ENCODE results near the gene DDX21.
"Not testable (repeated sequence)": the region's sequence is repeated elsewhere in the genome, so short reads cannot be mapped to it uniquely, and the experiment has no call there.

The DDX21 gene

DNA sequence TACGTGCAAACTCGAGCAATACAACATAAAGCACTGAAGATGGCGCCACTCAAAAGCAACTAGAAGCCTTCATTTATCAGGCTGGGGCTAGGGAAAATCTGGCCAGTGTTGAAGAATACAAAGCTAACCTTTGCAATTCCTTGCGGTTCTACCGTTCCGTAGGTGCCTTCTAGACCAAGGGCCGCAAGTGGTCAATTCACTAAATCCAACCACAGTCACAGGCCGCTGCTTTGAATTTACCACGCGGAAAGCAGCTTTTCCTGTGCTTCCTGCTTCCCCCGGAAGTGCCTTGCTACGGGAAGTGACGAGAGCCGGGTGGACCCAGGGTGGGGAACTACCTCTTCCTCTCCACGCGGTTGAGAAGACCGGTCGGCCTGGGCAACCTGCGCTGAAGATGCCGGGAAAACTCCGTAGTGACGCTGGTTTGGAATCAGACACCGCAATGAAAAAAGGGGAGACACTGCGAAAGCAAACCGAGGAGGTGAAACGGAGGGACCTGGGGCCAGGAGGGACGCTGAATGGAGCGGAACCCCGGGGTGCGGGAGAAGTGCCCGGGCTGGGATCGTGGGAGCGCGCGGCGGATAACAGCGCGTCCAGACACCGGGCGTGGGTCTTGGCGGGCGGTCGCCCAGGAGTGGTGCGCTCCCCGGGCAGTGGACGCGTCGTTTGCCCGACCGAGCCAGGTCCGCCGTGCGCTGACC lies at the start of gene DDX21:
Gene DDX21, plus strand, starts transcription at position 339 of the 701 bp plus-strand sequence. Its CDS starts 56 bp downstream, at position 395.
- DNase-seq (ENCODE audit: low read depth in 2 of 3, low spot score in 1 of 3): peak; percentile 79 to 86 (median 84)

DNA sequence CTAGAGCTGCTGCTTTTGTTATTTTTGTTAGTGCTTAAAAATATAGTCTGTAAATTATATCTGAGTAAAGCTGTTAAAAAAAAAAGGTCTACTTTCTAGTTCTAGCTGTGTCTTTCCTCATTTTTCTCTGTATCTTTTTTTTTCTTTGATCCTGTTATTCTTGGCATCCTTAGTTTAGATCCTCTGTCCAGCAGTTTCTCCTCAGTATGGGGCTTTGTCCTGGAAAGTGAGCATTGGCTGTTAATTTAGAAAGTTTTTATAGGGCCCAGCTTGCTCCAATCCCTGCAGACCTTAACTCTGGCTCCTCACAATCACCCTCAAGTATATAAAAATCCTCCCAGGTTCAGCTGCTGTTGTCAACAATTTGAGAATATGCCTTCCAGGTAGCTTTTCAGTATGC lies 31.4 kb upstream of the DDX21 start:
- DNase-seq (ENCODE audit: low read depth in 2 of 3, low spot score in 1 of 3): no peak

DNA sequence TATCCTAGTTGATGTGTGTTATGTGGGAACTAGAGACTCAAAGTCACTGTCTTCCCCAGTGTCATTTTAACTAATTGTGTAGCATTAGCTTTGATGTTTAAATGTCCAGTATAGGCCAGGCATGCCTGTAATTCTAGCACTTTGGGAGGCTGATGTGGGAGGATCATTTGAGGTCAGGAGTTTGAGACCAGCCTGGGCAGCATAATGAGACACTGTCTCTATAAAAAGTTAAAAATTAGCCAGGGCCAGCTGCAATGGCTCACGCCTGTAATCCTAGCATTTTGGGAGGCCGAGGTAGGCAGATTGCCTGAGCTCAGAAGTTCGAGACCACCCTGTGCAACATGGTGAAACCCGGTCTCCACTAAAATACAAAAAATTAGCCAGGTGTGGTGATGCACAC lies 30.5 kb upstream of the DDX21 start:
- DNase-seq (ENCODE audit: low read depth in 2 of 3, low spot score in 1 of 3): no peak

DNA sequence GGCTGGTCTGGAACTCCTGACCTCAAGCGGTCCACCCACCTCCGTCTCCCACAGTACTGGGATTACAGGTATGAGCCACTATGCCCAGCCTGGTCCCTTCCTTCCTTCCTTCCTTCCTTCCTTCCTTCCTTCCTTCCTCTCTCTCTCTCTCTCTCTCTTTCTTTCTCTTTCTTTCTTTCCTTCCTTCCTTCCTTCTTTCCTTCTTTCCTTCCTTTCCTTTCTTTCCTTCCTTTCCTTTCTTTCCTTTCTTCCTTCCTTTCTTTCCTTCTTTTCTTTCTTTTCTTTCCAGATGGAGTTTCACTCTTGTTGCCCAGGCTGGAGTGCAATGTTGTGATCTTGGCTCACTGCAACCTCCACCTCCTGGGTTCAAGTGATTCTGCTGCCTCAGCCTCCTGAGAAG lies 26.8 kb upstream of the DDX21 start:
- DNase-seq (ENCODE audit: low read depth in 2 of 3, low spot score in 1 of 3): not testable (repeated sequence)

DNA sequence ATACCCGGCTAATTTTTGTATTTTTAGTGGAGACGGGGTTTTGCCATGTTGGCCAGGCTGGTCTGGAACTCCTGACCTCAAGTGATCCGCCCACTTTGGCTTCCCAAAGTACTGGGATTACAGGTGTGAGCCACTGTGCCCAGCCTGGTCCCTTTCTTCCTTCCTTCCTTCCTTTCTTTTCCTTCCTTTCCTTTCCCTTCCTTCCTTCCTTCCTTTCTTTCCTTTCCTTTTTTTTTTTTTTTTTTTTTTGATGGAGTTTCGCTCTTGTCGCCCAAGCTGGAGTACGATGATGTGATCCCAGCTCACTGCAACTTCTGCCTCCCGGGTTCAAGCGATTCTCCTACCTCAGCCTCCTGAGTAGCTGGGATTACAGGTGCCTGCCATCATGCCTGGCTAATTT lies 26.1 kb upstream of the DDX21 start:
- not testable (repeated sequence) for DNase-seq (ENCODE audit: low read depth in 2 of 3, low spot score in 1 of 3)

DNA sequence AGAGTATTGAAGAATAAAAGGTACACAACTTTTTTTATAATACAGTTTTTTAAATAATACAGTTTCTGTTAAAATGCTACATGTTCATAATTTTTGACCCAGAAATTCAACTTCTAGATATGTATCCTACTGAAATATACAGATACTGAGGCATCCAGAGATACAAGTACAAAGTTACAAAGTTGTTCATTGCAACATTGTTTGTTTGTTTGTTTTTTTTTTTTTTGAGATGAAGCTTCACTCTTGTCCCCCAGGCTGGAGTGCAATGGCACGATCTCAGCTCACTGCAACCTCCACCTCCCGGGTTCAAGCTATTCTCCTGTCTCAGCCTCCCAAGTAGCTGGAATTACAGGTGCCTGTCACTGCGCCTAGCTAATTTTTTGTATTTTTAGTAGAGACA lies 23.1 kb upstream of the DDX21 start:
- DNase-seq (ENCODE audit: low read depth in 2 of 3, low spot score in 1 of 3): not testable (repeated sequence)

DNA sequence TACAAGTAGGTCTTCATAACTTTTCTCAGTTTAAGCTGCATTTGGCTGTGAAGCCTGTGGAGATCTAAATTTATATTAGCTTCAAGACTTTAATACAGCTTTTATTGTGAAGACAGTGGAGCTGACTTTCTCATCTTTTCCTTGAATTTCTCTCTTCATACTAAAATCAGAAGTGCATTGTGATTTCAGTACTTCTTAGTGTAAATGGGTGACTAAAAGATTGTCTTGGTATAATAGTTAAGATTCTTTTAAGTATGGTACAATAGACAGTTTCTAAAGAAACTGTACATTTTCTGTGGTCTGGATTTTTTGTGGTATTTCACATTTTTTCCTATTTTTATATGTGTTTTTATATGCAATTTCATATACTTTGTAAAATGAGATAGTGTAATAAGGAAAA lies 21.0 kb upstream of the DDX21 start:
- DNase-seq (ENCODE audit: low read depth in 2 of 3, low spot score in 1 of 3): no peak

DNA sequence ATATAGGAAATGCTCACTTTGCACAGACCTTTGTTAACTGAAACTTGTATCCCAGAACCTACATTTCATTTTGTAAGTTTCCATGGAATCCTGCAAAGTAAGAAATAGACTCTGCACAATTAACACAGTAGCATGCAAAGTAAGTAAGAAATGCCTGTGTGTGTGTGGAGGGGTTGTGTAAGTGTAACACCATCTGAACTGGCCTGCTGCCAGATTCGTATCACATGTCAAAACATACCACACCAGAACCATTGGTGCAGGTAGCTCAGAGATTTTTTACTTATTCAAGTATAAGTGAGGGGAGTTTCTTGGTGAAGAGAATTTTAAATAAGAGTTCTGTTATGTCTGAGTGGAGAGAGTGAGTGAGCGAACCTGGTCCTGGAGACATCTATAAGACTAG lies 17.9 kb upstream of the DDX21 start:
- DNase-seq (ENCODE audit: low read depth in 2 of 3, low spot score in 1 of 3): no peak

DNA sequence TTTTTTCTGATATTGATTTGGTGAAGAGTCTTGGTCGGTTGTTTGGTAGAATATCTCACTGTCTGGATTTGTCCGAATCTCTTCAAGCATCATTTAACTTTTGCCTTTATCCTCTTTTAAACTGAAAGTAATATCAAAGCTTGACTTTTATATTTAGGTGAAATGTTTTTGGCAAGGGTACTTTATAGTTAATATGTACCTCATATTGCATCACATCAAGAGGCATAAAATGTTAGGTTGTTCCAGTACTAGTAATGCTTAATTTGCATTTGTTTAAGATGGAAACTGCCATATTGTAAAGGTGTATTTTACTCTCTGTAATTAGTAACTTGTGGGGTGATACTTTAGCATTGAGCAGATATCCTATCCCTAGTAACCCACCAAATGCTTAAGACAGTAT lies 17.1 kb upstream of the DDX21 start:
- DNase-seq (ENCODE audit: low read depth in 2 of 3, low spot score in 1 of 3): no peak

DNA sequence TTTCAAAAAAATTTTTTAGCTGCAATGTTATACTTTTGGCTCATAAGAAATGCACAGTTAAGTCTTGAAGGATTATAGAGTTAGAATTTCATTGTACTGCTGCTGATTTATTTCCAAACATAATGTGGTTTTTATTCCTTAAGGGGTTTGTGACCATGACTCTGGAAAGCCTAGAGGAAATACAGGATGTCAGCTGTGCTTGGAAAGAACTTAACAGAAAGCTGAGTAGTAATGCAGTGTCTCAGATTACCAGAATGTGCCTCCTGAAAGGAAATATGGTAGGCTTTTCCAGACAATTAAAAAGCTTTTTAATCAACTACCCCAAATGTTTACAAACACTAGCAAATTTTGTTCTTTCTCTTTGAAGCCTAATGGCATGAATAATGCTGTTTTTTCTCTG lies 15.1 kb upstream of the DDX21 start:
- DNase-seq (ENCODE audit: low read depth in 2 of 3, low spot score in 1 of 3): not testable (repeated sequence)

DNA sequence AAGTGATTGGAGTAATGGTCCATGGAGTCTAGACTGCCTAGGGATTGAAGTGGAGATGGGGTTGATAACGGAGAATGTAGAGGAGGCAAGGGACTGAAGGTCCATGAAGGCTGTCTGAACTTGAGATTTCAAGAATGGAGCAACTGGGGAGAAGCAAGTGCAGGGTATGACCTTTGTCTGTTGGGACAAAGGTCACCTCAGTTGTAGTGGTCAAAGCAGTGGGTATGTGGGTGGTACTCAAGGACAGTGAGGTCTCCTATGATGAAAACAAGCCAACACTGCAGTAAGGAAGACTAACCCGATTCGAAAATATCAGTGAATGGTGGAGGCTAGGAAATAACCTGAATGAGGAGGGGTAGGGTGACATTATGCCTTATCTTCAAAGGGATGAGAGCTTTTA lies 5.4 kb upstream of the DDX21 start:
- DNase-seq (ENCODE audit: low read depth in 2 of 3, low spot score in 1 of 3): no peak

DNA sequence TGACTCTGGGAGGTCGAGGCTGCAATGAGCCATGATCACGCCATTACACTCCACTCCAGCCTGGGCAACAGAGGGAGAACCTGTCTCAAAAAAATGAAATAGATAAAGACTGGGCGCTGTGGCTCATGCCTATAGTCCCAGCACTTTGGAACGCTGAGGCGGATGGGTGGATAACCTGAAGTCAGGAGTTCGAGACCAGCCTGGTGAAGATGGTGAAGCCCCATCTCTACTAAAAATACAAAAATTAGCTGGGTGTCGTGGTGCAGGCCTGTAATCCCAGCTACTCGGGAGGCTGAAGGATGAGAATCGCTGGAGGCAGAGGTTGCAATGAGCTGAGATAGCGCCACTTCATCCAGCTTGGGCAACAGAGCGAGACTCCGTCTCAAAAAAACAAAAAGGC lies 1.1 kb upstream of the DDX21 start:
- no peak for DNase-seq (ENCODE audit: low read depth in 2 of 3, low spot score in 1 of 3)

DNA sequence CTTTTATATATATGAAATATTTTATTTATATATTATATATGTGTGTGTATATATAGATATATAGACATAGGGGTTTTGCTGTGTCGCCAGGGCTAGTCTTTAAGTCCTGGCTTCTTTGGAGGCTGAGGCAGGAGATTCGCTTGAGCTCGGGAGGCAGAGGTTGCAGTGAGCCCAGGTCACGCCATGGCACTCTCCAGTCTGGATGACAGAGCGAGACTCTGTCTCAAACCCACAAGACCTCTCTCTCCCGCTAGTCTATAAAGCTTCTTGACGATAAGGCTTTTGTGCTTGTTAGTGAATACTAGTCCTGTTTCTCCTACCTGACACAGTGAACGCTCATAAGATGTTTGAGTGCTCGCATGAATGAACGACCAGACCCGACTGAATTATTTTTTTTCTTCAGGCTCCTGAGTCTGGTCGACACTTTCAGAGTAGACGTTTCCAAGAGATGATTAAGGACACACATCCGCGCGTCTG lies 577 bp upstream of the DDX21 start:
- peak in 1 of 3 donors; percentile 21 for DNase-seq (ENCODE audit: low read depth in 2 of 3, low spot score in 1 of 3)

DNA sequence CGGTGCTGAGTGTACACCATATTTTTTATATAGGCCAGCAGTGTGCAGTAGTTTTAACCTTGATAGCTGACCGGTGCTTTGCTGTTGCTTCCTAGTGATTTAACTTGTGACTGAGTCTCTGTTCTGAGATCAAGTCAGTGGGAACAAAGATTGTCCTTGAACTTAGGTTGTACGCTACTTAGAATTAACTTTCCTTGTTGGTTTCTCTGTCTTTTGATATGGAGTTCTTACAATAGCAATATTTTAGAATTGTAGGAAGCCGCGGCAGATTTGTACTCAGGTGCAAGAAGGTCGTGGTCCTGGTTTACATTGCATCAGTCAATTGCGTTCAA lies 1.3 kb downstream of the DDX21 start:
- no peak for DNase-seq (ENCODE audit: low read depth in 2 of 3, low spot score in 1 of 3)

DNA sequence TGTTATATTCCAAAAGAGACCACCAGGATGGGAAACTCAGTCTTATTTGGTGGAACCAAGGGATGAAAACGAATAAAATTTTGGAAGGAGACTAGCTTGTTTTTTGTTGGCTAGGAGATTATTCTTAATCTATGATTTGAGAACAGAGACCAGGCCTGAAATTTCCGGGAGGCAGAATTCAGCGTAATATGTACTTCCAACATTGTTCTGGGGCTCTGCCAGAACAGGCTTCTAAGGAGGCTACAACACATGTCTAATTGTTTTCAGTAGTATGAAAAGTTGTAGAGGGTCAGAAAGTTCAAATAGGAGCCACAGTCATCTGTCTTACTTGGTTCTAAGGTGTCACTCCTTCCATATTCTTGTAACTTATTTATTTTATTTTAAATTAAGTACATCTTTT lies 1.7 kb downstream of the DDX21 start:
- no peak for DNase-seq (ENCODE audit: low read depth in 2 of 3, low spot score in 1 of 3)

DNA sequence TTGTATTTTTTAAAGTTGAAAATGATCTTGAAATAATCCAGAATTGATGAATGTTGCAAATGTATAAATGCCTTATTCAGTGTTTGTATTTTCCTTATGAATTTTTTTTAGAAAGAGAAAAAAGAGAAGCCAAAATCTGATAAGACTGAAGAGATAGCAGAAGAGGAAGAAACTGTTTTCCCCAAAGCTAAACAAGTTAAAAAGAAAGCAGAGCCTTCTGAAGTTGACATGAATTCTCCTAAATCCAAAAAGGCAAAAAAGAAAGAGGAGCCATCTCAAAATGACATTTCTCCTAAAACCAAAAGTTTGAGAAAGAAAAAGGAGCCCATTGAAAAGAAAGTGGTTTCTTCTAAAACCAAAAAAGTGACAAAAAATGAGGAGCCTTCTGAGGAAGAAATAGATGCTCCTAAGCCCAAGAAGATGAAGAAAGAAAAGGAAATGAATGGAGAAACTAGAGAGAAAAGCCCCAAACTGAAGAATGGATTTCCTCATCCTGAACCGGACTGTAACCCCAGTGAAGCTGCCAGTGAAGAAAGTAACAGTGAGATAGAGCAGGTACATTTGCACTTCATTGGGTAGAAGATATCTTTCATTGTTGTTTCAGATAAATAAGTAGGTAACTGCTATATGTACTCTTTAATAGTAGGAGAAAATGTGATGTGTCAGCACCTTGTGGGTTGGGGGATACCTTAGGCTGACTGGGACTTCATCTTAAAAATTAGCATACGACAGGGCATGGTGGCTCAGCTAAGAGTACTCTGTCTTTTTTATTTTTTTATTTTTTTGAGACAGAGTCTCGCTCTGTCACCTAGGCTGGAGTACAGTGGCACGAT lies 3.9 kb downstream of the DDX21 start:
- no peak for DNase-seq (ENCODE audit: low read depth in 2 of 3, low spot score in 1 of 3)

DNA sequence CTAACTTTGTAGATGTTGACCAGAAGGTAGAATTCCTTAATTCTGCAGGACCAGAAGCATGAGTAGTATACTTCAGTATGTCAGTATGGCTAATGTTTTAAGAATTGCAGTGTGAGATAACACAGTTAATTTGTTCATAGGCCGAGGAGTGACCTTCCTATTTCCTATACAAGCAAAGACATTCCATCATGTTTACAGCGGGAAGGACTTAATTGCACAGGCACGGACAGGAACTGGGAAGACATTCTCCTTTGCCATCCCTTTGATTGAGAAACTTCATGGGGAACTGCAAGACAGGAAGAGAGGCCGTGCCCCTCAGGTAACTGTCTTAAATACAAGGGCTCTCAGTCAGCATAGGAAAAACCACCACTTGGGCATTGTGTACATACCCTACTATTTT lies 7.2 kb downstream of the DDX21 start:
- no peak for DNase-seq (ENCODE audit: low read depth in 2 of 3, low spot score in 1 of 3)

DNA sequence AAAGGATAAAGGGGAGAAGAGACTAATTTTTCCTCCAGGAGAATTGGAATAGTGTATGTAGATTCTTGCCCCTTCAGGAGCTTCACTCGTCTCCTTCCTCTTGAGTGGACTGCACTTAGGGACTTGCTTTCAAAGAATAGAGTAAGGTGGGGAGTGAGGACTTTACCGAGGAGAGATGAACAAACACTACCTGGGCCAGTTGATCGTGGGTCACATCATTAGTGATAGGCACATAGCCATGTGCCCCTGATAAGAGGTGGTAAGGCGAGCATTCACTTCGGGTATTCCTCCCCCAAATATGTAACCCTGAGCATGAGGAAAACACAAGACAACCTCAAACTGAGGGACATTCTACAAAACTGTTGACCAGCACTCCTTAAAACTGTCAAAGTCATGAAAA lies 18.0 kb downstream of the DDX21 start:
- DNase-seq (ENCODE audit: low read depth in 2 of 3, low spot score in 1 of 3): no peak

DNA sequence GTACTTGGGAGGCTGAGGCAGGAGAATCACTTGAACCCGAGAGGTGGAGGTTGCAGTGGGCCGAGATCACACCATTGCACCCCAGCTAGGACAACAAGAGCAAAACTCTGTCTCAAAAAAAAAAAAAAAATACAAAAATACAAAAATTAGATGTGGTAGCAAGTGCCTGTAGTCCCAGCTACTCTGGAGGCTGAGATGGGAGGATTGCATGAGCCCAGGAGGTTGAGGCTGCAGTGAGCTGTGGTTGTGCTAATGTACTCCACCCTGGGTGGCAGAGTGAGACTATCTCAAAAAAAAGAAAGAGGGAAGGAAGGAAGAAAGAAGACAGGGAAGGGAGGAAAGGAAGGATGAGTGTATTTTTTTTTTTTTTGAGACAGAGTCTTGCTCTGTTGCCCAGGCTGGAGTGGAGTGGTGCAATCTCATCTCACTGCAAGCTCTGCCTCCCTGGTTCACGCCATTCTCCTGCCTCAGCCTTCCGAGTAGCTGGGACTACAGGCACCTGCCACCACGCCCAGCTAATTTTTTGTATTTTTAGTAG lies 20.0 kb downstream of the DDX21 start:
- DNase-seq (ENCODE audit: low read depth in 2 of 3, low spot score in 1 of 3): not testable (repeated sequence)

DNA sequence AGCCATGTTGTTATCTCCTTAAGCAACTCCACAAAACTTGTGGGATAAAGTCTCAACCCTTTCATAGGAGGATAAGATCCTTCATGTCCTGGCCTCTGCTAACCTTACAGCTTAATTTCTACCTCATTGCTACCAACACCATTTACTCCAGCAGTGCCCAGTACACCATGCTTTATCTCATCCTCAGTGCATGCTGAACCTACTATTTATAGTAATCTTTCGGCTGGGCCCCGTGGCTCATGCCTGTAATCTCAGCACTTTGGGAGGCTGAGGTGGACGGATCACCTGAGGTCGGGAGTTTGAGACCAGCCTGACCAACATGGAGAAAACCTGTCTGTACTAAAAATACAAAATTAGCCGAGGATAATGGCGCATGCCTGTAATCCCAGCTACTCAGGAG lies 23.8 kb downstream of the DDX21 start:
- not testable (repeated sequence) for DNase-seq (ENCODE audit: low read depth in 2 of 3, low spot score in 1 of 3)

DNA sequence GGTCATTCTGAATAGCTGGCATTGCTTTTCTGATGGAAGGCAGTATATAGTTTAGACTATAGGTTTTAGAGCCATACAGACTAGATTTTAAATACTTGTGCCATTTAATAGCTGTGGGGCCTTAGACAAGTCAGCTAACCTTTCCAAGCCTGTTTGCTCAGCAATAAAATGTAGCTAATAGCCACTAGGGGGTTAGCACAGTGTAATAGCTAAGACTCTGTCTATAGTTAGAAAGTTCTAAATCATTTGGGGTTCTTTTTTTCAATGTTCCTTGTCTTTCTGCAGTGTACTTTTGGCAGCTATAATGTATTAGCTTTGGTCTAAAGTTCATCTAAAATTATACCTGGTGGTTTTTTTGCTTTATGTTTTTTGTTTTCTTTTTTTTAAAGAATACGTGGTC lies 25.1 kb downstream of the DDX21 start:
- DNase-seq (ENCODE audit: low read depth in 2 of 3, low spot score in 1 of 3): no peak

DNA sequence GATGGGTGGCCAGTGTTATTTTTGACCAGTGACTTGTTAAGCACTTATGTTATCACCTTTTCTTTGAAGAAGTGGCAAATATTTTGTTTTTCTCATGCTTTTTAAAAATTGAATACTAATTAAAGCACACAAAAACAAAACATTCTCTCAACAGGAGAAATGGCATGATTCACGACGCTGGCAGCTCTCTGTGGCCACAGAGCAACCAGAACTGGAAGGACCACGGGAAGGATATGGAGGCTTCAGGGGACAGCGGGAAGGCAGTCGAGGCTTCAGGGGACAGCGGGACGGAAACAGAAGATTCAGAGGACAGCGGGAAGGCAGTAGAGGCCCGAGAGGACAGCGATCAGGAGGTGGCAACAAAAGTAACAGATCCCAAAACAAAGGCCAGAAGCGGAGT lies 26.4 kb downstream of the DDX21 start:
- DNase-seq (ENCODE audit: low read depth in 2 of 3, low spot score in 1 of 3): no peak

Data from stimulated activated CD4-positive, alpha-beta T cell treated with anti-CD3 and anti-CD28 coated beads, Interleukin-12 subunit alpha, Interleukin-12 subunit beta, amount 100 ng/mL, for 48 hours (primary cell).